ENCODE measurements around the gene DPPA5. TPM values are rescaled to one million over a fixed set of nuclear protein-coding genes. Genes with fewer than 3 reads are reported as not detected.

The DPPA5 gene
- total and polyA plus RNA-seq, 2 of the 13 experiments (the other 11 are each of a cell fraction or from before 2014, with no cell fraction given), result not detected

GRCh38 chr6:73348550-73349204 lies 5.4 kb downstream of the DPPA5 start (continued):
- TF ChIP-seq NFAT5 (CRISPR knock-in tag; IDR thresholded peaks at IDR 0.05), result no peak
- no peak for TF ChIP-seq FOXO4 (CRISPR knock-in tag; conservative IDR thresholded peaks at IDR 0.05)
- no peak for TF ChIP-seq ZNF329 (CRISPR knock-in tag; IDR thresholded peaks at IDR 0.05; ENCODE audit: low read depth)
- TF ChIP-seq TBX2 (CRISPR knock-in tag; IDR thresholded peaks at IDR 0.05; ENCODE audit: borderline replicate concordance), result no peak
- TF ChIP-seq ZNF225 (CRISPR knock-in tag; IDR thresholded peaks at IDR 0.05), result no peak
- TF ChIP-seq PCBP2 (optimal IDR thresholded peaks at IDR 0.05; ENCODE audit: low read depth, low read length, poor library complexity, severe bottlenecking), result no peak

Data from HepG2 (cell line).